Activated CD8-positive, alpha-beta memory T cell treated with anti-CD3 and anti-CD28 coated beads for 4 hours (primary cell): ENCODE results near the gene ATP8B2.
A peak's percentile ranks its signal among the peaks of the same experiment; 100 is the strongest.
"Not testable (repeated sequence)": the region's sequence is repeated elsewhere in the genome, so short reads cannot be mapped to it uniquely, and the experiment has no call there.

Experiments used
- DNase-seq, 2 donors: peaks; one replicate each; pipeline ENCODE4 v3.0.0-alpha.2; 2020; ENCODE audit warnings: low read depth in 2 of 2

ATP8B2 gene

DNA sequence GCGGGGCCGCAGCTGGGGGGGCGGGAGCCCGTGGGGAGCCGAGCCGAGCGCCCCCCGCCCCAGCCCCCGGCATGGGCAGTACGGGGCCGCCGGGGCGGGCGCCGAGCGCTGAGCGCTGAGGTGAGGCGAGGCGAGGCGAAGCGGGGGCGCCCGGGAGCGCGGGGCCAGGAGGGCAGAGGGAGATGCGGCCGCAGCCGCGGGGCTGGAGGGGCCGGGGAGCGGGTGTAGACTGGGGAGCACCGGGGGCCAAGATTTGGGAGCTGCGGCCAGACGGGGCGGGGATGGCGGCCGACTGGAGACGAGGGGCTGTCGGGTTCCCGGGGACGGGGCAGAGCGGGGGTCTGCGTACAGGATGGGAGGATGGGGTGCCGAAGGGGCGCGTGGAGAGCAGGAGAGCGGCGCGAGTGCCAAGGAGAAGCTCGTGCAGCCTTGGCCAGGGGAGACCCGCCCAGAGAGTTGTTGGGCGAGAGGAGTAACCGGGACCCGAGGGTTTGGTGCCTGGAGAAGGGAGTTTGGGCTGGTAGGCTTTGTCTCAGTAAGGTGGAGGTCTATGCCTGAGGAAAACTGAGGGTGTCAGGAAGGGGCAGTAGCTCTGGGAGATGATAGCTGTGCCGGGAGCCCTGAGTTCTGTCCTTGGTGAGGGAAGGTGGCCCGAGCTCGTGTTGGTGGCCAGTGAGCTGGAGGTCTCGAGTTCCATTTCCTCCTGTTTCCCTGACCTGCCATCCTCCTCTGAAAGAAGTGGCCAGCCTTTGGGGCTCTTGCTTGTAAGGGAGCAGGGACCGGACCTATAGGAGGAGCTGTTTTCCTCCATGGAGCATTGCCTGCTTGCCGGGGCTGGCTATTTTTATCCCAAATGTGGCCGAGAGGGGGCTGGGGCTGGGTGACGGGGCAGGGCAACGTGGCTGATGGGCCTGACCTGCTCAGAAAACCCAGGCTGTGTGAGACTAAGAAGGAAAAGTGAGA lies 539 bp downstream of the ATP8B2 start:
- no peak for DNase-seq

DNA sequence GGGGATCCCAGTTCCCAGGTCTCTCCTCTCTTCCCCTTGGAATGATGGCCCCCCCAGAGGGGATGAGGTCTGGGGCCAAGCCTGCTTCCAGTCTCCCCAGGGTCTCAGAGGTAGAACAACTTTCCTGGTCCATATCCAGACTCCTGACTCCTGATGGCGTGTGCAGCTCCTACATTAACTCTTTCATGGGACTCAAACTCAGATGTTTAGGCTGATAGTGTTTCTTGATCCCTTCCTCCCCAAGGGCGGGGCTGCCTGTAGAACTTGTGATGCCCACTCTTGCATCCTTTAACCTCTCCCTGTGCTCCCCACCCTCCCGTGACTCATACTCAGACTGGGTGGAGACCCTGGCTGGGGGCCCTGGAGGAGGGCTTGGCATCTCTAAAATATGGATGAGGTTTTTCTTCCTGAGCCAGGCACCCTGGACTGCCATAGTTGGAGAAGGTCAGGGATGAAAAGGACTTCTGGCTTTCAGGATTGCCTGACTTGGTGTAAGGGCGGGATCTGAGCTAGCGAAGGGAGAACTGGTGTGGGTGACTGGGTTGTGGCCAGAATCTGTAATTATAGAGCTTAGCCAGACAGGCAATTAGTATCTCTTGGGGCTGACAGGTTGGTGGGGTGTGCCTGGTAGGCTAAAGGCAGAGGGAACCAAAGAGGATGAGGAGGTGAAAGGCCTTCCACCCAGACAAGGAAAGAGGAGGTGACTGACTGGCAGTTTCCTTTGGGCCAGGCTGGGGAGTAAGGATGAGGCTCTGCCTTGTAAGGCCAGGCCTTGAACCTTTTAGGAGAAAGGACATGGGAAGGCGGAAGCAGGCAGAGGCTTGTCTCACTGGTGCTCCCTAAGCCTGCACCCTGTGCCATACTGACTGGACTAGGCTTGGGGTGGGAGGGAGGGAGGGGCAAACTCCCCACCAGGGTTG lies 1.5 kb downstream of the ATP8B2 start:
- DNase-seq = no peak

GRCh38 chr1:154327466-154328317 lies 2.4 kb downstream of the ATP8B2 start:
- no peak for DNase-seq

DNA sequence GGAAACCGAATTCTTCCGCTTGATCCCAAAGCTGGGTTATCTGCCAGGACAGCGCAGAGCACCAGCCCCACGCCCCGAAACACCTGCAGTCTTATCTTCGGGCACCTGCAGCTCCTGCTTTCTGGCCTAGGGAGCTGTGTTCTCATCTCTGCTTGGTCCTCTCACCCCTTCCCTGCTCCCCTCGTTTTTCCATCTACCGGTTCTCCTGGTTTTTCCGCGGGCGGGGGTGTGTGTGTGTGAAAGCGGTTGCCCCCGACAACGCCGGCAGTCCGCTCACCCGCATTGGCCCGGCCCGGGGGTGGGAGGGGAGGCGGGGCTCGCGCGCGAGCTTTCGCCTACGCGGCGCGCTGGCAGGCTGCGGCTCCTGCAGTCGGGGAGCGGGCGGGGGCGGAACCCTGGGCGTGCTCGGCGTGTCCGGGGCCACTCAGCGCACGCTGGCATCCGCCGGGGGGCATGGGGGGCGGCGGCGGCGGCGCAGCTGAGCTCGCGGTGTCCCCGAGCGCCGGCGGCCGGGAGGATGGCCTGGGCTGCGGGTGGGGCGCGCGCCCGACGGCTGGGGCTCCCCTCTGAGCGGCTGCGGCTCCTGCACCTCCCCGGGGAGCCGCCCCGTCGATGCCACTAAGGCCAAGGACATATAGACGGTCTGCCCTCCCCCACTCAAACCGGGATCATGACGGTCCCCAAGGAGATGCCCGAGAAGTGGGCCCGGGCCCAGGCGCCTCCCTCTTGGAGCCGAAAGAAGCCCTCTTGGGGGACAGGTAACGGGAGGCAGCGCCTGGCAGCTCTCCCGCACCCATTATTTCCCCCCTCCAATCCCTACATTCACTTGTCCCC lies 3.2 kb downstream of the ATP8B2 start:
- DNase-seq = peak; percentile 82 to 83

DNA sequence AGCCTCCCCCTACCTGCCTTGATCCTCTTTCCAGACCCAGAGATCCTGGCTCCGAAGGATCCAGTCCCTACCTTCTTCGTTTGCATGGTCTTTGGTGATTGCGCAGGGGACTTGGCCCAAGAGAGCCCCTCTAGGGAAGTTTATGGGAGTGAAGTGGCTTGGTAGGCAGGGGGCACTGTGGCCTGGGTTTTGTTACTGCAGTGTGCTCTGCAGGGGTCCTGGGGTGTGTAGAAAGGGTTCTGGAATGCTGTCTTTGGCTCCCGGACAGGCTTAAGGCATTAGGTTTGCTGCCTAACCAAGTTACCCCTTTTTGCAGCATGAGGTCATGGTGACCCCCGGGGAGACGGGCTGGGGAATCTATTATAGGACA lies 3.8 kb downstream of the ATP8B2 start:
- DNase-seq = no peak

DNA sequence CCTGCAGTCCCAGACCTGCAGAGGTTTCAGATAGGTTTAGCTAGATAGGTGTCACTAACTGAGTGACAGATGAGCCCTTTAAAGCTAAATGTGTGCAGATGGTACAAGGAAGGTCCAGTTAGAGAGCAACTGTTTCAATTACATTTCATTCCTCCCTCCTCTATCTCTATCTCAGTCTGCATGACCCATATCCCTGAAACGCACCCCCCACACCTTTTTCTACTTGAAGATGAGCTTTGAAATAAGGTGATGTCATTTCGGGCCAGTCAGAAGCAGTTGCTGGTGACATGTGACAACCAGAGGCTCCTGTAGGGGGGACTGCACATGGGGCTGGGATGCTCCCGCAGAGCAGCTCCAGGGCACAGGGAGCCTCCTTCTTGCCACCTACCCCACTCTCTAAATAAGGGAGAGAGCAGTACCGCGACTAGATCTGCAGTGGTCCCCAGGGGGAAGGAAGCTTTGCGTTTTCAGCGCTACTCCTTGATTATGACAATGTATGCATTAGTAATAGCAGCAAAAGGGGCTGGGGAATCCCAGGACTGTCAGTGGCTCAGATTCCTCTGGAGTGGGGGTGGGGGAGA lies 4.3 kb downstream of the ATP8B2 start:
- DNase-seq = no peak

GRCh38 chr1:154330669-154331068 lies 5.3 kb downstream of the ATP8B2 start:
- DNase-seq = no peak

GRCh38 chr1:154334079-154335024 lies 9.0 kb downstream of the ATP8B2 start:
- DNase-seq = no peak

DNA sequence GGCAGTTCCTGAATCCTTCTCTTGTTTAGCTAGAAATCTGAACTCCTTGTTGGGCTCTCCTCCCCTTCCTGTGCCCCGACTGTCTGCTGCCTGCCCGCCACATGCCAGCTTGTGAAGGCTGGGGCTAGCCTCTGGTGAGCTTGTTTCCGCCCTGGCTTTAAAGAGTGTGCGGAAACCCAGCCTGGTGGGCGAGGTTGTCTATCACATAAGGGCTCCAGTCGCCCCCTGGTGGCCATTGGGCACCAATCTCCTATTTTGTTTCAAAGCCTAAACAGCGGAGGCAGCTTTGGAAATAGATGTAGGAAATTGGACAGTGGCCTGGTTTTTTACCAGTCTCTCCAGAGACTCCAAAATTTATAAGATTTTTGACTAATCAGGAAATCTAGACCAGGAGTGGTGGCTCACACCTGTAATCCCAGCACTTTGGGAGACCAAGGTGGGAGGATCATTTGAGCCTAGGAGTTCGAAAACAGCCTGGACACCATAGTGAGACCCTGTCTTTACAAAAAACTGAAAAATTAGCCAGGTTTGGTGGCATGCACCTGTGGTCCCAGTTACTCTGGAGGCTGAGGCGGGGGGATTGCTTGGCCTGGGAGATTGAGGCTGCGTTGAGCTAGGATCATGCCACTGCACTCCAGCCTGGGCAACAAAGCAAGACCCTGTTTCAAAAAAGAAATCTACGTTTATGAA lies 9.8 kb downstream of the ATP8B2 start:
- DNase-seq = peak; percentile 84 to 90

- no peak for DNase-seq
Measured at GRCh38 chr1:154337253-154337894, 12.0 kb downstream of the ATP8B2 start.

DNA sequence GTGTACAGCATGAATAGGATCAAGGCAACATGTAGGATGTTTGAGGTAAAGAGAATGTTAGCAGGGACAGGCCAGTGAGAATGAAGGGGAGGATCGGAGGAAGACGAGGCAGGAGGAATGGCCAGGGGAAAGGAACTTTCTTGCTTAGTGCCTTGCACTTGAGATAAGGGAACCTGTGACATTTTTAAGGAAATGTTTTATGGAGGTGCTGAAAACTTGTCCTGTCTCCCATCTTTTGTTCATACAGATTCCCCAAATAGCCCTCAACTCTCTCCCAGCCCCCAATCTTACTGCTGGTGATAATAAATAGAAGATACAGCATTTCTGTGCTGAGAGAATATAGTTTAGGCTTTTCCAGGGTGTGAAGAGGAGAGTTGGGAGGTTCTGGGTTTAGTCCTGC lies 13.6 kb downstream of the ATP8B2 start:
- no peak for DNase-seq

DNA sequence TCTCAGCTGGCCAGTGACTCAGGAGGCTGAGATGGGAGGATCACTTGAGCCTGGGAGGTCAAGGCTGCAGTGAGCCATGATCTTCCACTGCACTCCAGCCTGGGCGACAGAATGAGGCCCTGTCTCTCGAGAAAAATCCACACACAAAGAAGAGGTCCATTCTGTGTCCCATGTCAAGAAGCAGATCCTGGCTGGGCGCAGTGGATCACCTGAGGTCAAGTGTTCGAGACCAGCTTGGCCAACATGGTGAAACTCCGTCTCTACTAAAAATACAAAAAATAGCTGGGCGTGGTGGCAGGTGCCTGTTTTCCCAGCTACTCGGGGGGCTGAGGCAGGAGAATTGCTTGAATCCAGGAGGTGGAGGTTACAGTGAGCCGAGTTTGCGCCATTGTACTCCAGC lies 16.0 kb downstream of the ATP8B2 start:
- DNase-seq = not testable (repeated sequence)

GRCh38 chr1:154342132-154342531 lies 16.8 kb downstream of the ATP8B2 start:
- no peak for DNase-seq

DNA sequence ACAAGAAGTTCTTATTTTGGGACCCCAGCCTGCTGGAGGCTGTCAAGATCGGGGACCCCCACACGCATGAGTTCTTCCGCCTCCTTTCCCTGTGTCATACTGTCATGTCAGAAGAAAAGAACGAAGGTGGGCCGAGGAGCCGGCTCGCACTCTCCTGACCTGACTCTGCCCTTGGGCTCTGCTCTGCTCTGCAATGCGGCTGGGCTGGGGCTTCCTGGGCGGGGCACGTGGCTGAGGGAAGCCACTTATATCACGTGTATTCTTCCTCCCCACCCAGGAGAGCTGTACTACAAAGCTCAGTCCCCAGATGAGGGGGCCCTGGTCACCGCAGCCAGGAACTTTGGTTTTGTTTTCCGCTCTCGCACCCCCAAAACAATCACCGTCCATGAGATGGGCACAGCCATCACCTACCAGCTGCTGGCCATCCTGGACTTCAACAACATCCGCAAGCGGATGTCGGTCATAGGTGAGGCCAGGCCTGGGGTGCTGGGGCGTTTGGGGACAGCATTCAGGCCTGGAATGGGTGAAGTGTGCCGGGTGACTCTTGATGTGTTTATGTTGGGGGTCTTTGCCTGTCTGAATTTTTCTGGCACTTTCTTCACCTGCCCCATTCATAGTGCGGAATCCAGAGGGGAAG lies 17.6 kb downstream of the ATP8B2 start:
- DNase-seq = peak in 1 of 2 donors; percentile 54

DNA sequence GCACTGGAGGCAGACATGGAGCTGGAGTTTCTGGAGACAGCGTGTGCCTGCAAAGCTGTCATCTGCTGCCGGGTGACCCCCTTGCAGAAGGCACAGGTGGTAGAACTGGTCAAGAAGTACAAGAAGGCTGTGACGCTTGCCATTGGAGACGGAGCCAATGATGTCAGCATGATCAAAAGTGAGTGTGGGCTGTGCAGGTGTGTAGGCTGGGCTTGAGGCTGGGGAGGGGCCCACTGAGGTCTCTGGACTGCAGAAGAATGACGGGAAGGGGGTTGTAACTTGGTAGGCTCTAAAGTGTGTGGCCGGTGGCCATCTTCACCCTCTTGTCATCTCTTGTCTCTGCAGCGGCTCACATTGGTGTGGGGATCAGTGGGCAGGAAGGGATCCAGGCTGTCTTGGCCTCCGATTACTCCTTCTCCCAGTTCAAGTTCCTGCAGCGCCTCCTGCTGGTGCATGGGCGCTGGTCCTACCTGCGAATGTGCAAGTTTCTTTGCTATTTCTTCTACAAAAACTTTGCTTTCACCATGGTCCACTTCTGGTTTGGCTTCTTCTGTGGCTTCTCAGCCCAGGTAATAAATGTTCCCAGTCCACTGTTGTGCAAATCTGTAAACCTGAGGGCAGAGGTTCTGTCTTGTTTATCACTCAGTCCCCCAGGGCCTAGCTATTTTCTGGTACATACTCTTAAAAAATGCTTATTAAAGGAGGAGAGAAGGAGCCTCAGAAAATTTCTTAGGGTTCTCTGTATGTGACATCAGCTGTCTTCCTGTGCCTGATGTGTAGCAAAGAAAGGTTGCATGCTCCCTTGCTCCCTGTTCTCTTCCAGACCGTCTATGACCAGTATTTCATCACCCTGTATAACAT lies 19.9 kb downstream of the ATP8B2 start:
- no peak for DNase-seq

DNA sequence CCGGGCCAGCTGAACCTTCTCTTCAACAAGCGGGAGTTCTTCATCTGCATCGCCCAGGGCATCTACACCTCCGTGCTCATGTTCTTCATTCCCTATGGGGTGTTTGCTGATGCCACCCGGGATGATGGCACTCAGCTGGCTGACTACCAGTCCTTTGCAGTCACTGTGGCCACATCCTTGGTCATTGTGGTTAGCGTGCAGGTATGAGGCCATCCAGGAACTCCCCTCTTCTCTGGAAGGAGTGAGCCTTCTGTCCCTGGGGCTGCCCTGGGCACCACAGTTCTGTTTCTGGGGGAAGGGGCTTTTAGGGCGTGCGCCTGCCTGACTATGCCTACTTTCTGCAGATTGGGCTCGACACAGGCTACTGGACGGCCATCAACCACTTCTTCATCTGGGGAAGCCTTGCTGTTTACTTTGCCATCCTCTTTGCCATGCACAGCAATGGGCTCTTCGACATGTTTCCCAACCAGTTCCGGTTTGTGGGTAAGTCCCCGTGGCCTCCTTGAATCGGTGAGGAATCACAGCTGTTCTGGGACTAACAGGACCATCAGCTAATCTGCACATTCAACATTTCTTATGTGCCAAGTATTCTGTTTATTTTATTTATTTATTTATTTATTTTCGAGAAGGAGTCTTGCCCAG lies 21.1 kb downstream of the ATP8B2 start:
- no peak for DNase-seq
